Adipocyte (in vitro differentiated cells): ENCODE measurements around the gene LIAS.
"Not testable (repeated sequence)": the region's sequence is repeated elsewhere in the genome, so short reads cannot be mapped to it uniquely, and the experiment has no call there.

ENCODE experiments used
- DNase-seq: peaks from one replicate; pipeline ENCODE4 v3.0.0-alpha.2; 2015; ENCODE audit warnings: low read depth
- H3K27me3 ChIP-seq: replicated peaks from 2 replicates; pipeline ENCODE4 v1.7.0; 2013; ENCODE audit warnings: mild to moderate bottlenecking, low read length, moderate library complexity; ENCODE audit not compliant: control insufficient read depth, insufficient read depth
- H3K36me3 ChIP-seq: 2 replicates; pipeline ENCODE4 v1.7.0; 2013; ENCODE audit warnings: low read length, mild to moderate bottlenecking, moderate library complexity; ENCODE audit not compliant: control insufficient read depth, insufficient read depth, severe bottlenecking
- H3K4me1 ChIP-seq: 2 replicates; pipeline ENCODE4 v1.7.0; 2013; ENCODE audit warnings: mild to moderate bottlenecking, low read length, moderate library complexity; ENCODE audit not compliant: control insufficient read depth, insufficient read depth
- H3K4me3 ChIP-seq: 2 replicates; pipeline ENCODE4 v1.7.0; 2013; ENCODE audit warnings: mild to moderate bottlenecking, low read length, moderate library complexity
- H3K9ac ChIP-seq: 2 replicates; pipeline ENCODE4 v1.7.0; 2013; ENCODE audit warnings: mild to moderate bottlenecking, low read length, moderate library complexity
- H3K9me3 ChIP-seq: 2 replicates; pipeline ENCODE4 v1.7.0; 2013; ENCODE audit warnings: mild to moderate bottlenecking, low read length, moderate library complexity; ENCODE audit not compliant: control insufficient read depth

Gene LIAS

GRCh38 chr4:39480902-39481695, 22.2 kb downstream of the LIAS start:
- H3K27me3 ChIP-seq, result no peaks in the 10 kb centered on the region
- peaks cover 7% of the 10 kb centered on the region for H3K4me1 ChIP-seq
- H3K9ac ChIP-seq, result no peak overlapping the region
- no peak for DNase-seq
- peaks cover 4% of the 10 kb centered on the region for H3K9me3 ChIP-seq
- H3K36me3 ChIP-seq, result peaks cover 4% of the 10 kb centered on the region
- H3K4me3 ChIP-seq, result no peak overlapping the region

DNA sequence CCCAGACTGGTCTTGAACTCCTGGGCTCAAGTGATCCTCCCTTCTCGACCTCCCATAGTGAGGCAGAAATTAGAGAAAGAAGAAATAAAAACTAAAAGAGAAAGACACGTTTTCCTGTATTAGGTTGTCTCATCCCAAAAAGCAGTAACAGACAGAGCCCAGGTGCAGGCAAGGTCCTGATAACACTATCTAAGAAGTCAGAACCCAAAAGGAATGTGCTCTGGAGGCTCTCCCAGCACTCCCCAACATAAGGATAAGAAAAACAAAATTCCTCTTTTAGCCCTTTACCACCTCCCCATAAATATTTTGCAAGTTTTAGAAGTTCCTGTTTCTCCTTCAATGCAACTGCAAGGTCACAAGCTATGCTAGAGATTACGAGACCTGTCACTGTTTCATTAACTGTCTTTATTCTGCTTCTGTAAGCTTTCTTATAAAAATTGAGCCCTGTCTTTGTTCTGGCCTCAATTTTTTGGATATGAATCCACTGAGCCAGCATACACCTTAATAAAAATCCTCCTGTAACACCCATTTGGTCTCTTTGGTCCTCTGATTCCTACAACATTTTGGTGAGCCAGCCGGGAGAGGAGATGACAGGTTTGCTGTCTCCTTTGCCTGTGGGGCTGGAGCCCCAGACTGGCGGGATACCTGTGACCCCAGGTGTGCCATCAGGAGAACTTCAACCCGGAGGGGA, 25.9 kb downstream of the LIAS start:
- H3K4me3 ChIP-seq, result no peak overlapping the region
- DNase-seq, result no peak
- H3K27me3 ChIP-seq, result no peaks in the 10 kb centered on the region
- H3K36me3 ChIP-seq, result no peaks in the 10 kb centered on the region
- H3K4me1 ChIP-seq, result no peaks in the 10 kb centered on the region
- no peak overlapping the region for H3K9ac ChIP-seq
- H3K9me3 ChIP-seq, result peaks cover 4% of the 10 kb centered on the region

GRCh38 chr4:39486221-39486804, 27.5 kb downstream of the LIAS start:
- H3K36me3 ChIP-seq, result no peaks in the 10 kb centered on the region
- H3K4me1 ChIP-seq, result no peaks in the 10 kb centered on the region
- H3K9ac ChIP-seq, result no peak overlapping the region
- no peaks in the 10 kb centered on the region for H3K27me3 ChIP-seq
- peaks cover 4% of the 10 kb centered on the region for H3K9me3 ChIP-seq
- no peak overlapping the region for H3K4me3 ChIP-seq
- DNase-seq, result no peak

DNA sequence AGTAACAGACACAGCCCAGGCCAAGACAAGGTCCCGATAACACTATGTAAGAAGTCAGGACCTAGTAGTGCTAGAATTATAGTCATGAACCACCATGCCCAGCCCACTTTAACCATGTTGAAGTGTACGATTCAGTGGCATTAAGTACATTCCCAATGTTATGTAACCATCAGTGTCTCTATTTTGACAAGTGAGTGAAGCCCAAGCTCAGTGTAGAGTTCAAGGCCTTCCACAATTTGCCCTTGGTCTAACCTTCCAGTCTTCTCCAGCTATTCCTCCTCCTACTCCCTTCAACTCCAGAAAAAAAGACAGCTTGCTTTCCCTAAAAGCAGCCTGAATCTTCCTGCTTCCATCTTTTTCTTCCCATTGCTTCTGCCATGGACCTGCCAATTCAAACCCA, 31.5 kb downstream of the LIAS start:
- no peak overlapping the region for H3K9ac ChIP-seq
- H3K4me3 ChIP-seq, result no peak overlapping the region
- peaks cover 16% of the 10 kb centered on the region for H3K4me1 ChIP-seq
- no peaks in the 10 kb centered on the region for H3K9me3 ChIP-seq
- DNase-seq, result no peak
- no peaks in the 10 kb centered on the region for H3K27me3 ChIP-seq
- no peaks in the 10 kb centered on the region for H3K36me3 ChIP-seq

GRCh38 chr4:39494354-39494753, 35.5 kb downstream of the LIAS start:
- Histone ChIP-seq H3K27me3 (no peaks in the 10 kb centered on the region), H3K4me3 (no peak overlapping the region), H3K9me3 (no peaks in the 10 kb centered on the region), H3K36me3 (peaks cover 14% of the 10 kb centered on the region), H3K4me1 (peaks cover 38% of the 10 kb centered on the region), H3K9ac (no peak overlapping the region)
- DNase-seq, result no peak

DNA sequence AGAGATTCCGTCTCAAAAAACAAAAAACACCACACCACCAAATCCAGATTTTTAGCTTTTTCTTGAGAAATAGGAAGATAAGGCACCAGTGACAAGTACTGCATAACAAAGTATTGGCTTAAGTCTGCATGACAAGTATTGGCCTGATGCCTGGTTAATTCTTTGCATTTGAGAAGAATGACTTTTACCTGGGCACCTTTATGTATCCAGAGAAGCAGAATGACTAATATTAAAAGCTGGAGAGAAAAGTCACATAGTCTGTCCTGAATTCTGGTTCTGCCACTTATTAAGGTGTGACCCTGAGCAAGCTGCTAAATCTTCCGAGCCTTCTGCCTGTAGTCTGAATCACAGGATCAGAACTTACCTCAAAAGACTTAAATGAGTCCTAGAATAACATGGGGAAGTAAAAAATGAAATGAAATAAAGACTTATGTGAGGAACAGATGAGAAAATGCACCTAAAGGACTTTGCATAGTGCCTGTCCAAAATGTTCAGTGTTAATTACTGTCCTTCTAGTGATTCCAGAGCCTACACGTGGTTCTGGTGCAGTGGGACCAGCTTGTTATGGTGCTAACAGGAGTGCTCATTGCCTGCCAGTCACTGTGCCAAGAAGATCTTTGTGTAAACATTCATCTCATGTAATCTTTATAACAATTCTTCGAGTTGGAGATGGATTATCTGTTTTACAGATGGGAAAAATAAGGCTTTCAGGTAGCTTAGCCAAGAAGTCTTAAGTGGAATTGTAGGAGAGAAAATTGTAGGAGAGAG, 36.8 kb downstream of the LIAS start:
- no peaks in the 10 kb centered on the region for H3K9me3 ChIP-seq
- H3K4me3 ChIP-seq, result no peak overlapping the region
- peaks cover 38% of the 10 kb centered on the region for H3K4me1 ChIP-seq
- H3K36me3 ChIP-seq, result peaks cover 27% of the 10 kb centered on the region
- H3K9ac ChIP-seq, result peak overlapping the region; percentile 26
- no peaks in the 10 kb centered on the region for H3K27me3 ChIP-seq
- peak; percentile 15 for DNase-seq

GRCh38 chr4:39497909-39498726, 39.3 kb downstream of the LIAS start:
- Histone ChIP-seq H3K9me3 (no peaks in the 10 kb centered on the region), H3K4me3 (no peak overlapping the region), H3K36me3 (peaks cover 39% of the 10 kb centered on the region), H3K9ac (peak overlapping the region; percentile 30), H3K27me3 (no peaks in the 10 kb centered on the region), H3K4me1 (peaks cover 52% of the 10 kb centered on the region)
- DNase-seq, result peak; percentile 42

- Histone ChIP-seq H3K27me3 (no peaks in the 10 kb centered on the region), H3K4me1 (peaks cover 57% of the 10 kb centered on the region), H3K9me3 (no peaks in the 10 kb centered on the region), H3K9ac (peak overlapping the region; percentile 30), H3K36me3 (peaks cover 44% of the 10 kb centered on the region), H3K4me3 (no peak overlapping the region)
- no peak for DNase-seq
These were observed 39.8 kb downstream of the LIAS start for GRCh38 chr4:39498727-39499020.

- H3K27me3 ChIP-seq, result no peaks in the 10 kb centered on the region
- H3K36me3 ChIP-seq, result peaks cover 79% of the 10 kb centered on the region
- H3K4me3 ChIP-seq, result peak overlapping the region; percentile 58
- peak; percentile 85 for DNase-seq
- peaks cover 59% of the 10 kb centered on the region for H3K4me1 ChIP-seq
- peak overlapping the region; percentile 88 for H3K9ac ChIP-seq
- H3K9me3 ChIP-seq, result no peaks in the 10 kb centered on the region
These were observed 43.3 kb downstream of the LIAS start for GRCh38 chr4:39502019-39502663.

DNA sequence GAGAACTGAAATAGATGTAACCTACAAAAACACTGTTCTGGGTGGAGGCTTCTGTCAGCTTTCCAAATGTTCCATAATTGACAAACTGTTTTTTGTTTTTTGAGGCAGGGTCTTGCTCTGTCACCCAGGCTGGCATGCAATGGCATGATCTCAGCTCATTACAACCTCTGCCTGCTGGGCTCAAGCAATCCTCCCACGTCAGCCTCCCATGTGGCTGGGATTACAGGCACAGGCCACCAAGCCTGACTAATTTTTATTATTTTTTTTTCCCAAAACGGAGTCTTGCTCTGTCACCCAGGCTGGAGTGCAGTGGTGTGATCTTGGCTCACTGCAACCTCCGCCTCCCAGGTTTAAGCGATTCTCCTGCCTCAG, 43.8 kb downstream of the LIAS start:
- Histone ChIP-seq H3K4me1 (peaks cover 61% of the 10 kb centered on the region), H3K36me3 (peaks cover 84% of the 10 kb centered on the region), H3K9ac (peak overlapping the region; percentile 88), H3K4me3 (peak overlapping the region; percentile 36)
- peak; percentile 31 for DNase-seq
- not testable (repeated sequence) for H3K27me3 ChIP-seq, H3K9me3 ChIP-seq
